ENCODE data around the gene GPATCH8.
"Not testable (repeated sequence)": the region's sequence is repeated elsewhere in the genome, so short reads cannot be mapped to it uniquely, and the experiment has no call there.

Gene GPATCH8

DNA sequence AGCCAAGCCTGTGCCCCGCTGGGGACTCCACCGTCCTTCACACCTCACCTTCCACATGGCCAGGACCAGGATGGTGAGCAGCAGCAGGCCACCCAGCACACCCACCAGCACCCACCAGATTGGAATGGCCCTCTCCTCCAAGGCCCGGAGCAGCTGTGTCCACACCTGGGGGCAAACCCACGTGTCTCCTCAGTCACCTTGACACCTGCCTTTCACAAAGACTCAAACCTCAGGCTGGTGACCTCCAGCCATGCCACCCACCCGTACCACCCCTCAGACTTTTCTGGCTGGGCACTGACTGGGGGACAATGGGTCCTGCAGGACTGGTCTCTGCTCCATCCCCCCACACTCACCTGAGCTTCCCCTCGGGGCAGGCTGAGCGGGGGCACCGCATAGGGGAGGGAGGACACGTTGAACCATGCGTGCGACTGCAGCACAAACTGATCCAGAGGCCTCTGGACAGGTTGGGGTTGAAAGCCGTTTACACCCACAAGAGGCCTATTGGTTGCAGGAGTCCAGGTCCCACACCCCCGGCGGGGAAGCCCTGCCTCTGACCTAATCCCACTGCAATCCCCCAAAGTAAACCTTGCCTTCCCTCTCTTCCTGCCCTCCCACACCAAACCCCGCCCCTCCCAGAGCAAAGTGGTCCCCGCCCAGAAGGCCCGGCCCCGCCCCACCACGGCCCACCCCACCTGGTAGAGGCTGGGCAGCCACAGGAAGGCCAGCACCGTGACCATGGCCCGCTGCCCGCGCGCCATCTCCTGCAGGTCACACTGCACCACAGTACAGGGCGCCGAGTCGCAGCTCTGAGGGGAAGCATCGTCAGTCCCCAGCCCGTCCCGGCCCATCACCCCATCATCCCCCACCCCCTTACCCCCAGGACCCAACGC, 128.7 kb downstream of the GPATCH8 start:
- no peak for DNase-seq (ENCODE audit: low read depth)

DNA sequence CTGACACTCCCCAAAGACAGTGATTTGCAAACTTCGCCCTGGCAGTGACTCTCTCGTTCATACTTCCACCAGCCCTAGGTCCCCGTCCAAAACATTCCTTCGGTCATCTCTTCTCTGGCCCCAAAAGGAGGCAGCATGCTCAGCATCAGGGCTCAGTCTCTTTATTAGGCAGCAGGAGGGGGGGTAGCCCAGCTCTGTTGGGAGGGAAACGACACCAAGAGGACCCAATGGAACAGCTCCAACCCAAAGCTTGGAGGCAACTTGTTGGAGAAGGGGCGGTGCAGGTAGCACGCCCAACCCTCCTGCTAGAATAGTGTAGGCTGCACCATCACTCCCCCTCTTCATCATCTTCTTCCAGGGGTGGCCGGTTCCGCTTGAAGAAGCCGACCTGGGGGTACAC, 131.2 kb downstream of the GPATCH8 start:
- DNase-seq (ENCODE audit: low read depth) = no peak

DNA sequence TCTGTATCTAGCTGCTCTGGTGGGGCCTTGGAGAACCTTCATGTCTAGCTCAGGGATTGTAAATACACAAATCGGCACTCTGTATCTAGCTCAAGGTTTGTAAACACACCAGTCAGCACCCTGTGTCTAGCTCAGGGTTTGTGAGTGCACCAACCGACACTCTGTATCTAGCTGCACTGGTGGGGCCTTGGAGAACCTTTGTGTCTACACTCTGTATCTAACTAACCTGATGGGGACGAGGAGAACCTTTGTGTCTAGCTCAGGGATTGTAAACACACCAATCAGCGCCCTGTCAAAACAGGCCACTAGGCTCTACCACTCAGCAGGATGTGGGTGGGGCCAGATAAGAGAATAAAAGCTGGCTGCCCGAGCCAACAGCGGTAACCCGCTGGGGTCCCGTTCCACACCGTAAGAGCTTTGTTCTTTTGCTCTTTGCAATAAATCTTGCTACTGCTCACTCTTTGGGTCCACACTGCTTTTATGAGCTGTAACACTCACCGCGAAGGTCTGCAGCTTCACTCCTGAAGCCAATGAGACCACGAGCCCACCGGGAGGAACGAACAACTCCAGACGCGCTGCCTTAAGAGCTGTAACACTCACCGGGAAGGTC, 133.7 kb downstream of the GPATCH8 start:
- not testable (repeated sequence) for DNase-seq (ENCODE audit: low read depth)

DNA sequence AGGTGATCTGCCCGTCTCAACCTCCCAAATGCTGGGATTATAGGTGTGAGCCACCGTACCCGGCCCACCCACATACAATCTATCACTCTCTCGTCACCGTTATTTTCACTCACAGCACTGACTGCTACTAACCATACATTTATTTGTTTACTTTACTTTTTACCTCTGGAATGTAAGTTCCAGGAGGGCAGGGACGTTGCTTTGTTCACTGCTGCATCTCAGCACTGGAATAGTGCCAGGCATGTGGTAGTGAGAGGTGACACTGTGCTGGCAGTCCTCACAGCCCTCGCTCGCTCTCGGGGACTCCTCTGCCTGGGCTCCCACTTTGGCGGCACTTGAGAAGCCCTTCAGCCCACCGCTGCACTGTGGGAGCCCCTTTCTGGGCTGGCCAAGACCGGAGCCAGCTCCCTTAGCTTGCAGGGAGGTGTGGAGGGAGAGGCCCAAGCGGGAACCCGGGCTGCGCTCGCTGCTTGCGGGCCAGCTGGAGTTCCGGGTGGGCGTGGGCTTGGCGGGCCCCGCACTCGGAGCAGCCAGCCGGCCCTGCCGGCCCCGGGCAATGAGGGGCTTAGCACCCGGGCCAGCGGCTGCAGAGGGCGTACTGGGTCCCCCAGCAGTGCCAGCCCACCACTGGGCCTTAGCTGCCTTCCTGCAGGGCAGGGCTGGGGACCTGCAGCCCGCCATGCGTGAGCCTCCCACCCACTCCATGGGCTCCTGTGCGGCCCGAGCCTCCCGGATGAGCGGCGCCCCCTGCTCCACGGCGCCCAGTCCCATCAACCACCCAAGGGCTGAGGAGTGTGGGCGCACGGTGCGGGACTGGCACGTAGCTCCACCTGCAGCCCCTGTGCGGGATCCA, 134.6 kb downstream of the GPATCH8 start:
- DNase-seq (ENCODE audit: low read depth) = not testable (repeated sequence)

DNA sequence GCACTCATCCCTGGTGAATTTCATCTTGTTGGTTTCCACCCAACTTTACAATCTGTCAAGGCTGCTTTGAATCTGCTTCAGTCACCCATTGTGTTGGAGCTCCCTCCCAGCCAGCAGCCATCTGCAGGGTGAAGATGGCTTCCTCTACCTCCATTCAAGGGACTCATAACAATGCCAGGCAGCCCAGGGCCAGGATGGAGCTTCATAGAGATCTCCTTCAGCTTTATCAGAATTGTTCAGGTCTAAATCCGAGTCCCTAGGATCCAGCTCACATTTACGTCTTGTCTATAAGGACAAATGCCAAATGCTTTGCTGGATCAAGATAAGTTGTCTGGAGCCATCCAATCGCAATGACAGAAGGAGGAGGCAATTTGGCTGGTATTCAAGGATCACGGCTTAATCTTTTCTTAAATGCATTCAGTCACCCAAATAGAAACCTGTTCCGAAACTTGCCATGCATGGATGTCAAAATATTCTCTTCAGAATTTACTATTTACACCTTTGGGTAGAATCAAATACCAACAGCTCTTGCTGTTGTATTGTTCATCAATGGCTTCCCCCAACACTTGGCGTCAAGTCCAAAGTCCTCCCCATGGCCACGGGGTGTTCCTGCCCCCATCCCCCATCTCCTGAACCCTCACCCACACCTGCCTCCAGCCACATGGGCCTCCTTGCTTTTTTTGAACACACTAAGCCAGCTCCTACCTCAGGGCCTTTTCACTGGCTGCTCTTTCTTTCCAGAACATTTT, 135.8 kb downstream of the GPATCH8 start:
- no peak for DNase-seq (ENCODE audit: low read depth)

DNA sequence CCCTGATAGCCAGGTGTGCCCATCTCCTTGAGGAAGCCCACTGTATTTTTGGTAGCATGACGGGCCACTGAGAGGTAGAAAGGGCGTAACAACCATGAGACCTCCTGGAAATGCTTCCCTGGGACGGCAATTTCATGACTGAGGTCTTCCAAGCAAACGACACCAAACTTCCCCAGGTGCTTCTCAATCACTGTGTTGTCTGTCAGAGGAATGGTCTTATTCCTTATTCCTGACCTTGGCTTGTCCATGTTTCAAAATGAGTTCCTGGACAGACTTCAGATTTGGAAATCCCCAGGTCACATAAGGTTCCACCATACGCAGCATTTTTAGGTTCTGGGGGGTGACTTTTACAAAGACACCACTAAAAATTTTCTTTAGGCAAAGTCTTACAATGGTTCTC, 138.2 kb downstream of the GPATCH8 start:
- DNase-seq (ENCODE audit: low read depth) = not testable (repeated sequence)

DNA sequence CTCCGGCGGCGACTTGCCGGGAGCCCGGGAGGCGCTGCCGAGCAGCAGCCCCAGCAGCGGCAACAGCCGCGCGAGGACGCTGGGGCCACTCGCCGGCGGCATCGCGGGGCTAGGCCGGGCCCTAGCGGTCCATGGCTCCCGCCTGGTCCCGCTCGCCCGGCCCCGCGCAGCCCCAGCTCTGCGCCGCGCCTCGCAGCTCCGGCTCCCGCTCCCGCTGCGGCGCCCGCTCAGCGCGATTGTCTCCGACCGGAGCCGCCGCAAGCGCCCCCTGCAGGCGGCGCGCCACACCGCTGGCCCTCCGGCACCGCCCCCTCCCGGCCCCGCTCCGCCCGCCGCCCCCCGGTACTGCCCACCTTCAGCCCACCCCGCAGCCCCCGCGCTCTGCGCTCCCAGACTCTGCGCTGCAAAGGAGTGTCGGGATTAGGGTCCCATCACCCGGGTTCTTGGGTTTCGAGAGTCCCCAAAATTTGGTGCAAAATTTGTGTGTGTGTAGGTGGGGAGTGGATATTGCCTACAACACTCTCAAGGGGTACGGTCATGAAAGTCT, 139.5 kb downstream of the GPATCH8 start, which contains the start of gene FAM171A2:
Gene FAM171A2 (minus strand): TSS at position 241 of the 547 bp plus-strand sequence. CDS start 139 bp downstream, at position 102.
- no peak for DNase-seq (ENCODE audit: low read depth)

DNA sequence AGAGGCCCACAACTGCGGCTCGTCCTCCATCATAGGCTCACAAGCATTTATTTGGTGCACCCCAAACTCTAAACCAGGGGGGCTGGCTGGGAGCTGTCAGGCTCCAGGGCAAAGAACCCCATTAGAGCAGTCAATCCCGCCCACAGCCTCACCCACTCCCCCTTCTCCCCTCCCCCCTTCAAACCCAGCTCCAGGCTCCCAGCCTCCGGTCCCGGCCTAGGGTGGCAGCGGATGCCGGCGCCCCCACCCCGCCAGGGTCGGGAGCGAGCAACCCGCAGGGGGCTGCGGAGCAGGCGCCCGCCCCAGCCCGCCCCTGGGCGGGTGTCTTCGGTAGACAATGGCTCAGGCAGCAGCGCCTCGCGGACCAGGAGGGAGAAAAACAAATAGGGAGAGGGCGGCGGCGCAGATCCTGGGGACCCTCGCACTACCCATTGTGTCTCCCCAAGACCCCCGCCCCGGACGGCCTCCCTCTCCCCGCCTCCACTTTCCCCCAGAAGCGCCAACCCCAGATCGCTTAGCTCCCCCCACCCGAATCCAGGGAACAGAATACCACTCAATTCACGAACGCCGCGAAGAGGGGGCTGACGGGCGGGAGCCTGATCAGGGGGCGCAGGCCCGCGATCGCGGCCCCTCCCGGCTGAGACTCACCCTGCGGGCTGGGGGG, 140.1 kb downstream of the GPATCH8 start:
- DNase-seq (ENCODE audit: low read depth) = no peak

DNA sequence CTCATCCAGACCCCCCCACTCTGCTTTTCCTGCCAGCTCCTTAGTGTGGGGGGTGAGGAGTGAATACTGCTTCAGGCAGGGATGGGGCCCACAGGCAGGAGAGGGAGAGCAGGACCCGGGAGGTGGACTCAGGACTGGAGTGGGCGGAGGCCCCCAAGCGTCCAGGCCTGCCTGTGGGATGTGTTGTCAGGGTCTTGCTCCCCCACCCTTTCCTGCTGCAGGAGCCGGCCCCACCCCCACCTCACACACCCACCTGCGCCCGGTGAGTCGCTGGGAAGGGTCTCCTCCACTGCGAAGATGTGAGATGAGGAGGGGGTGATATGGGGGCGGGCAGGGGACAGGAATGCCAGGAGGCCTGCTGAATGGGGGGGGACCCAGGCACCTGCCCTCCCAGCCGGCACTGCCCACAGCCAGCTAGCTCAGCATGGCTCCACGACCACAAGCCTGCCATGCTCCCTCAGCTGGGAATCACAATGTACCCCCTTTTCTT, 140.7 kb downstream of the GPATCH8 start:
- no peak for DNase-seq (ENCODE audit: low read depth)

DNA sequence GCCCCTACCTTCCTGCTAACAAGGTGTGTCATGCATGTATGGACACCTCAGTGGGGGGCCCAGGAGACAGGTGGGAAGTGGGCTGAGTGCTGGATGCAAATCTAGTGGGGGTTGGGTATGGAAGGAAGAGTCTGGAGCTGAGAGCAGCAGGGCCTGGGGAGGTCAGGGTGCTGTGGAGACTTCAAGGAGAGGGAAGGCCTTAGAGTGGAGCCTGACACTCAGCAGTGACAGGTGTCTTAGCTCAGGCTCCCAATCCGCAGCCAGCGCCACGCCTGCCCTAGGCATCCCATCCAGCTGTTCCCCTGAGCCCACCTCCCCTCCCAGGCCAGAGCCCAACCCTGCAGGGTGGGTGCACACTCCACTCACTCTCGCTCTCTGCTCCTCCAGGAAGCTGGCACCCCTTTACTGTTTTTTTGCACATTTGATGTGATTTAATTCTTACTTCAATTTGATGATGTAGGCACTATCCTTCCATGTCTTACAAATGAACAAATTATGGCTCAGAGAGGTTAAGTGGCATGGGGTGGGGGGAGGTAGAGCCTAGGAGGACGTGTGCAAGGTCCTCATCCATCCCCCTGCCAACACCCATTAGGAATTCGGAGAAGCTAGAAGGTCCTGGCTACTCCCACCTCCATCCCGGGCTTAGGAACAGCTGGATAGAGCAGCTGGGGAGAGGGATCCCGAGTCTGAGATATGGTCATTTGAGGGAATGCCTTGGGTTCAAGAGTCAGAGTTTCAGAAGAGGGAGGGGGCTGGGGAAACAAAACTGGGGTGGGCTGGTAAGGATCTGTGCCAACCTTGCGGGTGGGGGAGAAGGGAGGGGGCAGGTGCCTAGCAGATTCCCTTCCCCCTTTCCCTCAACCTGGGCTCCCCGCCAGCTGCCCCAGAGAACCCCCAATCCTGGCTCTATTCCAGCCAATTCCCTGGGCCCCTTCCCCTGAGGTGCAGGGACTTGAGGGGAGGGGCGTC, 141.6 kb downstream of the GPATCH8 start:
- no peak for DNase-seq (ENCODE audit: low read depth)

DNA sequence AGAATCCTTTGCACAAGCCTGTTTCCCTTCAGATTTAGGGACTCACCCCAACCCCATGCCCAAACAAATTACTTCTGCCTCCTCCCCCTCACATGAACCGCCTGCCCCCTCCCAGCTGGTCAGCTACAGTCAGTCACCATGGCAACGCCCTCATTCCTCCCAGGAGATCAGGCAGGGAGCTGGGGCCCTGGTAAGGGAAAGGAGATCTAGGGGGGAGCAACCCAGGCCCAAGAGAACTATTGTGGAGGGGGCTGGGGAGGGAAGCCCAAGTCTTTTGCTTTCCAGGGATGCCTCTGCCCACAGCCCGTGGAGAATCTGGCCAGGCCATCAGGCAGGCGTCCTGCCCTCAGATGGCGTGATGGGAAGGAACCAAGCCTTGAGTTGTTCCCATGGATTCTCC, 142.4 kb downstream of the GPATCH8 start:
- no peak for DNase-seq (ENCODE audit: low read depth)

DNA sequence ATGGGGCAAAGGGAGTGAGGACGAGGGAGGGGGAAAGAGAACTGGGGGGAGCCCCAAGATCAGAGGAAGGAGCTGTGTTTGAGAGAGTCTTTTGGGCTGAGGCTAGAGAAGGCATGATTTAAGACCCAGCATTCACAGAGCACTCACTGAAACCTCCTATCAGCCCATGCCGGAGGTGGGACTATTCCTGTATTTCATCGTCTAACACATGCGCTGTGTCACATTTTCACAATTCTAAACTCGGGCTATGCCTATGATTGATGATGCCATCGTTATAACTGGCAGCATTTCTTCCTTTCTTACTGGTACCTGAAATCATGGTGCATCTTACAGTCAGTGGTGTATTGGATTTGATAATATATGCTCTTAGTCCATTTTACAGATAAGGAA, 143.1 kb downstream of the GPATCH8 start:
- no peak for DNase-seq (ENCODE audit: low read depth)

DNA sequence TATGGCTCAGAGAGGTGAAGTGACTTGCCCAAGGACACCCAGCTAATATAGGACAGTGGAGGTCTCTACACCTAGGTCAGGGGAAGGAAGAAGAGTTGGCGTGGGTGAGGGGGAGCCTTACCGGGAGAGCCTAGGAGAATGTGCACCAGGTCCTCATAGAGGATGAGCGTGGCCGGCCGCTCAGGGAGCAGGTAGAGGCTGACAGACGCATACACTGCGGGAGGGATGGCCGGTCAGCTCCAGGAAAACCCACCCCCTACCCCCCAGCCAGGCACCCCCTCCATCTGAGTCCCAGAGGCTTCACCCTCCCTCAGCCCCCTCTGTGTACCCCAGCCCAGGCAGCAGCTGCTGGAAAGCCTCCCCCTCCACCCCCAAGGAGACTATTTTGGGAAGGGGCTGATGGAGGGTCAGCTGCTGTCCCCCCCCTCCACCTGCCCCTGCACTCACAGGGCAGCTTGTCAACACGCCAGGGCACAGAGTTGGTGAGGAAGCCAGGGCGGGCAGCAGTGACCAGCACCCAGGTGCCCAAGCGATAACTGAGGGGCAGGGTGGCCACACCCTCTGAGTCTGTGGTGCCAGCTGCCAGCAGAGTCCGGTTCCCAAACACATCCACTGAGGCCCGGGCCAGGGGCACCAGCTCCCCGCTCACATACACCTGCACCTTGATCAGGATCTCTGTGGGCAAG, 143.6 kb downstream of the GPATCH8 start:
- DNase-seq (ENCODE audit: low read depth) = no peak

DNA sequence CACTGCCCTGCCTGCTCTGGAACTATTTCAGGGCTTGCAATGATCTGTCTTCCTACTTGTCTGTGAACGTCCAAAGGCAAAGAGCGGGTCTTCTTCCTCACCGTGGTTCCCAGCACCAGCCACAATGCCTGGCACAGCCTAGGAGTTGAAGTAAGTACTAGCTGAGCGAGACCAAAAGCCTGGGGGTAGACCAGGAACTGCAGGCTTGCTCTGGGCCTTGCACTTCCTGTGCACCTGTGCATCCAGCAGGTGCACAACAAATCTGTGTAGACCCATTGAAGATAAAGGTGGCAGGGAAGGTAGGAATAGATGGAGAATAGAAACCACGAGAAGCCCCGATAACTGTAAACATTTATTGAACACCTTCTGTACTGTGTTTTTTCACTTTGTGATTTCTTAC, 144.2 kb downstream of the GPATCH8 start:
- DNase-seq (ENCODE audit: low read depth) = no peak

DNA sequence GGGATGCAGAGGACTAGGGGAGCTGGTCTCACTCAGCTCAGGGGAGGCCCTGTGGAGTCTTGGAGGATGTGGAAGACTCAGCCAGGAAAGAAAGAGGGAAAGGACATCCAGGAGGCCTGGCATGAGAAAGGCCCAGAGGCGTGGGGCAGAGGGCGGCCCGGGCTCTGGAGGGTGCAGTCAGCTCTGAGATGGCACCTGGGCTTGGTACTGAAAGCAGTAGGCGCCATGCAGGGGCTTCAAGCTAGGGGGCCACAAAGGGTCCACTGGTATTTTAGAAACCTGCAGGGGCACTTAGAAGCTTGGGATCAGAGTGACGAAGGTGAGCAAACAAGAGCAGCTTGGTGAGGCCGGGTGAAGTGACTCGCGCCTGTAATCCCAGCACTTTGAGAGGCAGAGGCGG, 145.1 kb downstream of the GPATCH8 start:
- DNase-seq (ENCODE audit: low read depth) = no peak

DNA sequence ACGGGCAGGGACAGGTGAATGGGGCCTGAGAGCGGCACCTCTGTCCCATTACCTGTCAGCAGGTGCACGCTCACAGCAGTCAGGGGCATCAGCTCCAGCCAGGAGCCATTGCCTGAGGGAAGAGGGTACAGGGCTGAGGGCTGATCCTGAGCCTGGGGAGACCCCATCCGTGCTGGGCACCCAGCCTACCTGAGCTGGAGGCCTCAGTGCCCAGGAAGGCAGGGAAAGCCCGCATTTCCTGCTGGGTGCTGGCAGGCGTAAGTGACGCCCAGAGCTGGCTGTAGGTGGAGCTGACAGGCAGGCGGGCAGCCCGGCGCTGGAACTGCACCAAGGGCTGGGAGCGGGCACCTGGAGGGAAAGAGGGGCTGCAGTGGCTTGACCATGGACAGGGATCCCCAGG, 147.0 kb downstream of the GPATCH8 start:
- no peak for DNase-seq (ENCODE audit: low read depth)

DNA sequence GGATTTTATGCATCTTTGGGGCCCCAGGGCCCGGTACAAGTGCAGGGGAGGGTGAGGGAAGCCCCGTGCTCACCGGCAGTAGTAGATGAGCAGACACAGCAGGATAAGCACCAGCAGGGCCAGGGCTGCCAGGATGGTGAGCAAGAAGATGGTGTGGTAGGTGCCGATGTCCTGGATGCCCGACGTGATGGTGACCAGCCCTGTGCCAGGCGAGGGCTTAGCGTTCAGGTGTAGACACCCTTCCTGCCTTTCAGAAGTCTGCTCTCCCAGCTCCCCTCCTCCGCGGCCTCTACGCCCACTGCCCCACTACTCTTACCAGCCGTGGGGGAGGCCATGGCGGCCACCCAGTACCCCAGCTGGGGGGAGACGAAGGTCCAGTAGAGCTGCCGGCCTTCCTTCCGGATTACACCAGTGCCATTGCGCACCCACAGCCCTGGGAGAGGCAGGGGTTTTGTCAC, 147.5 kb downstream of the GPATCH8 start:
- no peak for DNase-seq (ENCODE audit: low read depth)

DNA sequence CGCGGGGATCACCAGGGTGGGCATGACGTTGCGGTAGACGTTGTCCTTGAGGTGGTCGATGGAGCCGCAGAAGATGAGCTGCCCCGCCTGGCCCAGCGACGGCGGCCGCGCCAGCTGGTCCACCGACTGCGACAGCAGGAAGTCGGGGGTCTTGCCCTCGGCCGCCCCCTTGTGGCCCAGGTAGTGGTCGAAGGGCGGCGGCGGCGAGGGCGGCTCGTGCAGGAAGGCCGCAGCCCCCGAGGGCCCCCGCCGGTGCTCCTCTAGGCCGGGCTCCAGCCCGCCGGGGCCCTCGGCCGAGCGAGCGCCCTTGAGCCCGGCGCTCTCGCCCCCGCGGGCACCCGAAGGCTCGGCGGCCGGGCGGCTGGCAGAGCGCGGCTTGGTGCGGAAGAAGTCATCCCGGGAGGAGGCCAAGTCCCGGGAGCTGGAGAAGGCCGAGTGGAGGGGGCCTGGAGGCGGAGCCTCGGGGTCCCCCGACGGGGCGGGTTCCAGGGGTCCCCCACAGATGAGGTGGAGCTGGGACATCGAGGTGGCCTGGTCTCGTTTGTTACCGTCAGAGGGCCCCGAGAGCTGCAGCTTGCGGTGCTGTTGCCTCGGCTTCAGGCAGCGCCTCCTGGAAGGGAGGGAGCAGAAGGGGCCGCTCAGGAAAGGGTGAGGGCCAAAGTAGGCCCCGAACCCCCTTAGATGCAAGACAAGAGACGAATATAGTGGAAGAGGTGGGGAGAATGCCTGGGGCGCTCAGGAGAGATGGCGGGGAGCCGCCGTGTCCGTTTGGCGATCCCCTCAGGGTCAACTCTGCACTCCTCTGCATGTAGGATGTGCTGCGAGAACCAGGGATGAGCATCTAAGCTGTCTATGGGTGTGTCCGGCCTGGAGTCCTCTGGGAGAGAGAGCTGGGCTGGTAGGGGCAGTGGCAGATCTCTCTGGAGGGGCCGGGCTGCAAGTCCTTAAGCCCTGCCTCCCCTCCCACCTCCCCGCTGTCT, 148.3 kb downstream of the GPATCH8 start:
- peak; percentile 46 for DNase-seq (ENCODE audit: low read depth)

Data from stimulated activated CD8-positive, alpha-beta memory T cell treated with anti-CD3 and anti-CD28 coated beads, Interleukin-15, amount 100 ng/mL, for 1 hour (primary cell).